Calu3 (cell line): Measurements from ENCODE around the gene PRAF2. TPM values are rescaled to one million over a fixed set of nuclear protein-coding genes. Genes with fewer than 3 reads are reported as not detected.

Experiments used
- BruUV-seq: library from RNA; stranded (reverse); fragments of 400-500 nt; replicated peaks from 2 replicates; lab custom pipeline; 2021; lab: Mats Ljungman, UMichigan
- CTCF ChIA-PET: fragments of 300-600 bp; sonication (Branson Sonifier 250); formaldehyde crosslinking; loops from one replicate; lab custom pipeline; 2022; ENCODE audit warnings: antibody characterized with exemption; lab: Charles Lee
- DNase-seq: peaks from one replicate; pipeline ENCODE4 v3.0.0; 2022
- H3K27ac Mint-ChIP-seq: one replicate; pipeline ENCODE4 v1.8.0; 2022; ENCODE audit warnings: mixed read lengths; ENCODE audit not compliant: unreplicated experiment
- H3K27me3 Mint-ChIP-seq: one replicate; pipeline ENCODE4 v1.8.0; 2022; ENCODE audit warnings: mixed read lengths; ENCODE audit not compliant: unreplicated experiment
- H3K36me3 Mint-ChIP-seq: one replicate; pipeline ENCODE4 v1.8.0; 2022; ENCODE audit warnings: mild to moderate bottlenecking, moderate library complexity, mixed read lengths; ENCODE audit not compliant: insufficient read depth, unreplicated experiment
- H3K4me1 Mint-ChIP-seq: one replicate; pipeline ENCODE4 v1.8.0; 2022; ENCODE audit warnings: mild to moderate bottlenecking, low read depth, mixed read lengths; ENCODE audit not compliant: unreplicated experiment
- H3K4me3 Mint-ChIP-seq: one replicate; pipeline ENCODE4 v1.8.0; 2022; ENCODE audit warnings: mild to moderate bottlenecking, low read depth, moderate library complexity, mixed read lengths; ENCODE audit not compliant: unreplicated experiment
- H3K9me3 Mint-ChIP-seq: one replicate; pipeline ENCODE4 v1.8.0; 2022; ENCODE audit warnings: low read depth, mixed read lengths; ENCODE audit not compliant: unreplicated experiment
- CTCF ChIP-seq: fragments of 200-600 bp; IDR thresholded peaks from one replicate; pipeline ENCODE4 v1.8.0; 2022; ENCODE audit warnings: antibody characterized with exemption; ENCODE audit not compliant: unreplicated experiment
- intact Hi-C: fragments of 100-400 bp; cut with micrococcal nuclease; formaldehyde crosslinking; loops from one replicate; pipeline ENCODE4 v1.10.0; 2022; ENCODE audit not compliant: unreplicated experiment
- total RNA-seq: library from RNA; stranded (reverse); gene quantifications from 2 replicates; pipeline ENCODE4 v1.2.3, GENCODE V29; 2022

The PRAF2 gene
- total RNA-seq, 1 experiment from 2014 or later = 16.1 TPM

GRCh38 chrX:49082271-49082871, 8.6 kb upstream of the PRAF2 start:
- Mint-ChIP-seq H3K4me3 (no peak overlapping the region), H3K36me3 (peaks cover 17% of the 10 kb centered on the region), H3K4me1 (peaks cover 8% of the 10 kb centered on the region), H3K9me3 (no peaks in the 10 kb centered on the region), H3K27me3 (no peaks in the 10 kb centered on the region), H3K27ac (no peak overlapping the region)
- DNase-seq = no peak
- TF ChIP-seq CTCF = no peak
- BruUV-seq = no TSS peak
- CTCF ChIA-PET = no interaction called here
- intact Hi-C loops = no loop called here

GRCh38 chrX:49079489-49080428, 6.0 kb upstream of the PRAF2 start, which contains the start of gene WDR45:
WDR45 (minus strand) TSS chrX:49079887; CDS start chrX:49078095, 1,792 bp downstream.
- no peaks in the 10 kb centered on the region for H3K9me3 Mint-ChIP-seq
- peaks cover 17% of the 10 kb centered on the region for H3K36me3 Mint-ChIP-seq
- peak within 1 kb of the TSS; percentile 57 for H3K27ac Mint-ChIP-seq
- intact Hi-C loops = no loop called here
- H3K4me1 Mint-ChIP-seq = peaks cover 8% of the 10 kb centered on the region
- DNase-seq = peak; percentile 74
- CTCF ChIA-PET = interaction anchor here (0.7 kb wide), 1 partner anchor 110 kb away, joined by 4 read pairs; no protein-coding TSS in a partner anchor
- H3K4me3 Mint-ChIP-seq = peak within 1 kb of the TSS; percentile 88
- no peak for TF ChIP-seq CTCF
- no peaks in the 10 kb centered on the region for H3K27me3 Mint-ChIP-seq
- BruUV-seq = no TSS peak

- Mint-ChIP-seq H3K9me3 (no peaks in the 10 kb centered on the region), H3K4me1 (peaks cover 15% of the 10 kb centered on the region), H3K27ac (no peak overlapping the region), H3K4me3 (no peak overlapping the region), H3K27me3 (no peaks in the 10 kb centered on the region), H3K36me3 (peaks cover 36% of the 10 kb centered on the region)
- DNase-seq = no peak
- CTCF ChIA-PET = no interaction called here
- no peak for TF ChIP-seq CTCF
- BruUV-seq = no TSS peak
- intact Hi-C loops = no loop called here
Observed at GRCh38 chrX:49077941-49078340, 4.1 kb upstream of the PRAF2 start.

DNA sequence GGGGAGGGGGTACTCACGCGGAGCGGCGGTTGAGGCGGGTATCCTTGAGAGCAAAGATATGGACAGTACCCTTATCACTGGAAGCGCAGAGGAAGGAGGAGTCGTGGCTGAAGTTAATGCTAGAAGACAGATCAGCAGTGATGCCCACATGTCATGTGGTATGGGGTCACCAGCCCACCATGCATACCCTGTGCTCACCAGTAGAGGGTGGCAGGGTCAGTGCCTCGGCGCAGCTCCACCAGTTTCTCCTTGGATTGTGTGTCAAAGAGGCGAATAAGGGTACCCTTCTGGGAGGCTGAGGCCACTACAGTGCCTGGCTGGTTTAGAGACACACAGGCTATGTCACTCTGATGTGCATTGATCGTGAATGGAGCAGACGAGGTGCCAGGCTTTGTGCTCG, 1.5 kb upstream of the PRAF2 start:
- CTCF ChIA-PET = no interaction called here
- H3K4me1 Mint-ChIP-seq = peaks cover 19% of the 10 kb centered on the region
- H3K27ac Mint-ChIP-seq = no peak overlapping the region
- H3K9me3 Mint-ChIP-seq = no peaks in the 10 kb centered on the region
- no peaks in the 10 kb centered on the region for H3K27me3 Mint-ChIP-seq
- no peak for DNase-seq
- no peak for TF ChIP-seq CTCF
- H3K4me3 Mint-ChIP-seq = no peak overlapping the region
- intact Hi-C loops = no loop called here
- peaks cover 43% of the 10 kb centered on the region for H3K36me3 Mint-ChIP-seq
- no TSS peak for BruUV-seq
